Measurements from ENCODE around the gene SLC4A5. TPM values are rescaled to one million over a fixed set of nuclear protein-coding genes. Genes with fewer than 3 reads are reported as not detected.

SLC4A5 gene
- total RNA-seq, 1 donor from 2014 or later, result under 0.01 TPM

- no peak for DNase-seq (ENCODE audit: low read depth in 2 of 2)
Observed at GRCh38 chr2:74278176-74278575, 65.0 kb downstream of the SLC4A5 start.

- no peak for DNase-seq (ENCODE audit: low read depth in 2 of 2)
Observed at GRCh38 chr2:74275228-74275627, 68.0 kb downstream of the SLC4A5 start.

- DNase-seq (ENCODE audit: low read depth in 2 of 2), result no peak
Observed at GRCh38 chr2:74269667-74270066, 73.5 kb downstream of the SLC4A5 start.

- DNase-seq (ENCODE audit: low read depth in 2 of 2), result peak; percentile 17 to 49
Observed at GRCh38 chr2:74267068-74267467, 76.1 kb downstream of the SLC4A5 start.

GRCh38 chr2:74264281-74264680 is 78.9 kb downstream of the SLC4A5 start:
- no peak for DNase-seq (ENCODE audit: low read depth in 2 of 2)

- no peak for DNase-seq (ENCODE audit: low read depth in 2 of 2)
Observed at GRCh38 chr2:74262681-74263080, 80.5 kb downstream of the SLC4A5 start.

- peak; percentile 3 to 24 for DNase-seq (ENCODE audit: low read depth in 2 of 2)
Observed at GRCh38 chr2:74261204-74261864, 81.9 kb downstream of the SLC4A5 start.

- DNase-seq (ENCODE audit: low read depth in 2 of 2), result no peak
Observed at GRCh38 chr2:74260495-74260894, 82.7 kb downstream of the SLC4A5 start.

GRCh38 chr2:74259733-74260132 is 83.5 kb downstream of the SLC4A5 start:
- DNase-seq (ENCODE audit: low read depth in 2 of 2), result no peak

- DNase-seq (ENCODE audit: low read depth in 2 of 2), result no peak
Observed at GRCh38 chr2:74259191-74259590, 84.0 kb downstream of the SLC4A5 start.

GRCh38 chr2:74255660-74256213 is 87.5 kb downstream of the SLC4A5 start:
- DNase-seq (ENCODE audit: low read depth in 2 of 2), result no peak

- no peak for DNase-seq (ENCODE audit: low read depth in 2 of 2)
Observed at GRCh38 chr2:74253971-74254310, 89.3 kb downstream of the SLC4A5 start.

- no peak for DNase-seq (ENCODE audit: low read depth in 2 of 2)
Observed at GRCh38 chr2:74253306-74253970, 89.8 kb downstream of the SLC4A5 start.

GRCh38 chr2:74252862-74253261 is 90.4 kb downstream of the SLC4A5 start:
- no peak for DNase-seq (ENCODE audit: low read depth in 2 of 2)

- DNase-seq (ENCODE audit: low read depth in 2 of 2), result no peak
Observed at GRCh38 chr2:74252036-74252435, 91.2 kb downstream of the SLC4A5 start.

- peak; percentile 21 to 42 for DNase-seq (ENCODE audit: low read depth in 2 of 2)
Observed at GRCh38 chr2:74250189-74250631, 93.0 kb downstream of the SLC4A5 start.

GRCh38 chr2:74249406-74250122 is 93.7 kb downstream of the SLC4A5 start:
- DNase-seq (ENCODE audit: low read depth in 2 of 2), result no peak

GRCh38 chr2:74246496-74247195 is 96.6 kb downstream of the SLC4A5 start:
- no peak for DNase-seq (ENCODE audit: low read depth in 2 of 2)

GRCh38 chr2:74244286-74244685 is 98.9 kb downstream of the SLC4A5 start:
- no peak for DNase-seq (ENCODE audit: low read depth in 2 of 2)

- no peak for DNase-seq (ENCODE audit: low read depth in 2 of 2)
Observed at GRCh38 chr2:74242354-74243071, 100.7 kb downstream of the SLC4A5 start.

GRCh38 chr2:74239346-74239745 is 103.9 kb downstream of the SLC4A5 start:
- DNase-seq (ENCODE audit: low read depth in 2 of 2), result no peak
